GM12801 (cell line): ENCODE data around the gene PPP1R14B.

Experiments used
- TF ChIP-seq, protein P1 (sequence below): IDR thresholded peaks from one replicate; pipeline ENCODE4 v1.5.1; 2011; ENCODE audit warnings: control low read depth; ENCODE audit not compliant: insufficient read length; ENCODE audit errors: extremely low read depth

PPP1R14B gene

DNA sequence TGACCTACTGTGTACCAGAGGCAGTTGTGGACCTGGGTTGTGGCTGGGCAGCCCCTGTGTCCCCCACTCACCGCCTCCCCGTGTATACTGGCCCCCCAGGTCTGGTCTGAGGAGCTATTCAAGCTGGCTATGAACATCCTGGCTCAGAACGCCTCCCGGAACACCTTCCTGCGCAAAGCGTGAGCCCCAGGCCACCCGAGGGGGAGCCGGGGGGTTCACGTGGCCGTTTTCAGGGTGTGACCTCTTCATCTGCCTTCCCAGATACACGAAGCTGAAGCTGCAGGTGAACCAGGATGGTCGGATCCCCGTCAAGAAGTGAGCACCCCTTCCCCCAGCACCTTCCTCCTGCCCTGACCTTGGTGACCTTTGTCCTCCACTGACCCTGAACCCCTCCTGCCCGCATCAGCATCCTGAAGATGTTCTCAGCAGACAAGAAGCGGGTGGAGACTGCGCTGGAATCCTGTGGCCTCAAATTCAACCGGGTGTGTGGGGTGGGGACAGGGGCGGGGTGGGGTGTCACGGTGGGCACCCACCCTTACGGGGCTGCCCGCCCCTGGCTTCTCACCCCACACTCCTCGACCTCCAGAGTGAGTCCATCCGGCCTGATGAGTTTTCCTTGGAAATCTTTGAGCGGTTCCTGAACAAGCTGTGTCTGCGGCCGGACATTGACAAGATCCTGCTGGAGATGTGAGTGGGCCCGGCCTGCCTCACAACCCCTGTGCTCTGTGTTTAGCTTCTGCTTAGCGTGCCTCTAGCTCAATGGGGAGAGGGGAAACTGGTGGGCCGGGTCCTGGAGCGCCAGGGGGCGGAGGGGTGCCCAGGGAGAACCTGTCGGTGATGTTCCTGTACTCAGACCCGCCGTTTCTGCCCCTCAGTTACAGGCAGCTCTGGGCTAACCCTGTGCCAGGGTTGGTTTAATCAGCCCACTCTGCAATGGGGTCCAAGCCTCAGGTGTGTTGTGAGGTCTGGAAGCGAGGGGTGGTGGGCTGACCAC lies 8.7 kb upstream of the PPP1R14B start:
- TF ChIP-seq, protein P1, sequence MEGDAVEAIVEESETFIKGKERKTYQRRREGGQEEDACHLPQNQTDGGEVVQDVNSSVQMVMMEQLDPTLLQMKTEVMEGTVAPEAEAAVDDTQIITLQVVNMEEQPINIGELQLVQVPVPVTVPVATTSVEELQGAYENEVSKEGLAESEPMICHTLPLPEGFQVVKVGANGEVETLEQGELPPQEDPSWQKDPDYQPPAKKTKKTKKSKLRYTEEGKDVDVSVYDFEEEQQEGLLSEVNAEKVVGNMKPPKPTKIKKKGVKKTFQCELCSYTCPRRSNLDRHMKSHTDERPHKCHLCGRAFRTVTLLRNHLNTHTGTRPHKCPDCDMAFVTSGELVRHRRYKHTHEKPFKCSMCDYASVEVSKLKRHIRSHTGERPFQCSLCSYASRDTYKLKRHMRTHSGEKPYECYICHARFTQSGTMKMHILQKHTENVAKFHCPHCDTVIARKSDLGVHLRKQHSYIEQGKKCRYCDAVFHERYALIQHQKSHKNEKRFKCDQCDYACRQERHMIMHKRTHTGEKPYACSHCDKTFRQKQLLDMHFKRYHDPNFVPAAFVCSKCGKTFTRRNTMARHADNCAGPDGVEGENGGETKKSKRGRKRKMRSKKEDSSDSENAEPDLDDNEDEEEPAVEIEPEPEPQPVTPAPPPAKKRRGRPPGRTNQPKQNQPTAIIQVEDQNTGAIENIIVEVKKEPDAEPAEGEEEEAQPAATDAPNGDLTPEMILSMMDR, result no peak

DNA sequence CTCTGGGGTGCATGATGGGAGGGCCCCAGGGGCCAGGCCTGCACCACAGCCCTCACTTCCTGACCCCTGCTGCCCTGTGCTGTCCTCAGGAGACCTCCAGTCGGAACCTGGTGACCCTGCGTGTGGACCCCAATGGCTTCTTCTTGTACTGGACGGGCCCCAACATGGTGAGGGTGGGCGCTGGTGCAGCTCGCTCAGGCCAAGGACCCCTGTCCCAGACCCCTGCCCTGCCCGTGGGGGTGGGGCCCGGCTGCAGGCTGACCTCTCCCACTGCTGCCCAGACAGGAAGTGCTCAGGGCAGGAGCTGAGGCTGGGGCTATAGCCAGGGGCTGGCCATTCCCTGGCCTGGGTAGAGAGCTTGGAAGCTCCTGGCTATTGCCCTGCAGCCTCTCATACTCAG lies 7.6 kb upstream of the PPP1R14B start:
- TF ChIP-seq, protein P1, result no peak

DNA sequence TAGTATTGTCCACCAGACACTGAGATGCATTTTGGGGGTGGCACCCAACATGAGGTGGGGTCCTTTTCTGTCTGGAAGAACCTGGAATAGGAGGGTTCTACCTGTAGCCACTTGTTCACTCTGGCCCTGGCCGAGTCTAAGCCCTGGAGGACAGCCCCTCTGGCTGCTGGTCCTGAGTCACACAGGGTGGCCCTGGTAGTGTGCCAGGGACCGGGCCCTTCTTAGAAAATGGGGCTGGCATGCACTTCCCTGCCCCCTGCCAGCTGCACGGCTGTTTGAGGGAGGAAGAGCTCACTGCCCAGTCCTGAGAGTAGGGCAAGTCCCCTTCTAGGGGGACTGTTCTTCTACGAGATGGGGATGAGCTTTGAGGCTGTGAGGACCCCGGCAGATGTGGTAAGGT lies 6.7 kb upstream of the PPP1R14B start:
- TF ChIP-seq, protein P1, result no peak

DNA sequence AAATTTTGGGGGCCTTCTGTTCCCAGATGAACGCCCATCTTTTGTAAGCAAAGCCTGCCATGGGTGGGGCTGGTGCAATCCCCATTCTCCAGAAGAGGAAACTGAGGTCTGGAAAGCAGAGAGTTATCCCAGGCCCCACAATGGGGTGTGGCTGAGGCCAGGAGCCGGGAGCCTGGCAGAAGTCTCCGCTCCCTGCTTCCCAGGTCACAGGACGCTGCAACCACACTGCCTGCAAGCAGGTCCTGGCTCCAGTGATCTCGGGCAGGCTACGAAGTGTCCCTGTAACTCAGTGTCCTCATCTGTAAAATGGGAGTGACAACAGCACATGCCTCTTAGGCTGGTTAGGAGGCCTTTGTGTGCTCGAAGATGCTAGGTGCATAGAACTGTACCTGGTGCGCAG lies 6.3 kb upstream of the PPP1R14B start:
- TF ChIP-seq, protein P1, result no peak

DNA sequence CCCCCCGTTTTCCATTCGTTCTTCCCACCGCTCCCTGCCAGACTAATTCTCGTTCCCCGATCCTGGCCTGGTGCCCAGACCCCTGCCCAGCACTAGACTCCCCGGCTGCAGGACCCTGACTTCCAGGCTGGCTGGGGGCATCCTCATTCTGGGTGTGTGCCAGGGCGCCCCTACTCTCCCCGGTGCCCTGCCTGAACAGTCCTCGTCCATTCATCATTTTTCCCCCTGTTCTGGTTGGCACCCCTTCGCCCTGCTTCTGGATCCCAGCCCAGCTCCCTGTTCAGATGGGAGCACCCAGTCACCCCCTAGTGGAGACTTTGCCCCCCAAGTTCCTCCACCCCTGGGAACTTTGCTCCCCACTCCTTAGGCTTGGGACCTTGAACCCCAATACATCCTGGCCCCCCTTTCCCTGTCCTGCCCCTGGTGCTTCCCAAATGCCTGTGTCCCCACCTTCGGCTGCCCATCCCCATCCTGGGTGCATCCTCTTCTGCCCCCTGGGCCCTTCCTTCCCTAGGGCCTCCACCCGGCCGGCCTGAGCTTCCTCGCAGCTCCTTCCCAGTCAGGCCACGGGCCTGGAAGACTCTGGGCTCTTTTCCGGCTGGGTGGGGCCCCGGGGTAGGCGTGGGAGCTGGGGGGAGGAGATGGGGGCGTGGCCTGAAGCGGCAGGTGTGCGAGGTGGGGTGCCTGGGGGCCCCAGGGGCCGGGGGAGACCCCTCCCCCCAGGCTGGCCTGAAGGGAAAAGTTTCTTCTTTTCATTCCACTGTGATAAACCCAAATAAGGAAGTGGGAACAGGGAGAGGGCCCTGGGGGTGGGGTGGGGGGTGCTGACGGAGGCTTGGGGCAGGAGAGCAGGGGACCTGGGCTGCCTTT lies 5.5 kb upstream of the PPP1R14B start:
- TF ChIP-seq, protein P1, result no peak

DNA sequence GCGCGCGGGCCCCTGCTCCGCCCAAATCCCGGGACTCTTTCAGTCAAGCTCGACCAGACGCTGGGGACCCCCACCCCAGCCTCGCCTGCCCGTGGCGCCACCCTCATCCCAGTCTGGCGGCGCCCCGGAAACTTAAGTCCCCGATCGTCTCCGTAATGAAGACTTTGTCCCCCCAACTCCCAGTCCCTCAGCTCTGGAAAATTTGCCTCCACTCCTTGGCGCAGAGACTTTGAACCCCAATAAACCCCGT lies 4.9 kb upstream of the PPP1R14B start:
- TF ChIP-seq, protein P1, result no peak

DNA sequence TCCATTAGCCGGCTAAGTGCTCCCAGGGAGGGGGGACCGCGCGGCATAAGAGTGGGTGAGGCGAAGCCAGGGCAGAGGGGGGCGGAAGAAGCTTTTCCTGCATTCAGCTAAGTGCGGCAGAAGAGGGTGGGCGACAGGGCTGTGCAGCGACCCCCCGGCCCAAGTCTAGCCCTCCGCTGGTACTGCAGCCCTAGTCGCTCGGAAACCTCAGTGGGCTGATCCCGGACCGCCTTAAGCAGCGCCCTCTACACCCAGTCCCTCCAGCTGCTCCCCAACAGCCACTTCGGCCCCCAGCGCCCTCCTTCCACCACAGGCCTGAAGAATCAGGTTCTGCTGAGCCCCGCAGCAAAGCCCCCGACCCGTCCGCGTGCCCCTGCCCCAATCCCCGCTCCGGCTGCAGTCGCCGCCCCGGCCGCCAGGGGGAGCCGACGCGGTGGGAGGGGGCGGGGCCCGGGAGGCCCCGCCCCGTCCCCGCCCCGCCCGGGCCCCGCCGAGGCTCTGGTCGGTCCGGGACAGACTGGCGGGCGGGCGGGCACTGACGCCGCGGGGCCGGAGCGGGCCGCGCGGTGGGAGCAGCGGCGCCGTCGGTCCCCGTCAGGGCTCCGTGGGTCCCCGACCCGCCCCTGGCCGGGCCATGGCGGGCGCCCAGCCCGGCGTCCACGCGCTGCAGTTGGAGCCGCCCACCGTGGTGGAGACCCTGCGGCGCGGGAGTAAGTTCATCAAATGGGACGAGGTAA lies 4.4 kb upstream of the PPP1R14B start, which contains the start of gene PLCB3:
Gene PLCB3 (plus strand): TSS at position 515 of the 737 bp plus-strand sequence. CDS start 120 bp downstream, at position 635.
- TF ChIP-seq, protein P1, result no peak
